ENCODE results near the gene LIPF.
"Not testable (repeated sequence)": the region's sequence is repeated elsewhere in the genome, so short reads cannot be mapped to it uniquely, and the experiment has no call there.

The LIPF gene, protein sequence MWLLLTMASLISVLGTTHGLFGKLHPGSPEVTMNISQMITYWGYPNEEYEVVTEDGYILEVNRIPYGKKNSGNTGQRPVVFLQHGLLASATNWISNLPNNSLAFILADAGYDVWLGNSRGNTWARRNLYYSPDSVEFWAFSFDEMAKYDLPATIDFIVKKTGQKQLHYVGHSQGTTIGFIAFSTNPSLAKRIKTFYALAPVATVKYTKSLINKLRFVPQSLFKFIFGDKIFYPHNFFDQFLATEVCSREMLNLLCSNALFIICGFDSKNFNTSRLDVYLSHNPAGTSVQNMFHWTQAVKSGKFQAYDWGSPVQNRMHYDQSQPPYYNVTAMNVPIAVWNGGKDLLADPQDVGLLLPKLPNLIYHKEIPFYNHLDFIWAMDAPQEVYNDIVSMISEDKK

DNA sequence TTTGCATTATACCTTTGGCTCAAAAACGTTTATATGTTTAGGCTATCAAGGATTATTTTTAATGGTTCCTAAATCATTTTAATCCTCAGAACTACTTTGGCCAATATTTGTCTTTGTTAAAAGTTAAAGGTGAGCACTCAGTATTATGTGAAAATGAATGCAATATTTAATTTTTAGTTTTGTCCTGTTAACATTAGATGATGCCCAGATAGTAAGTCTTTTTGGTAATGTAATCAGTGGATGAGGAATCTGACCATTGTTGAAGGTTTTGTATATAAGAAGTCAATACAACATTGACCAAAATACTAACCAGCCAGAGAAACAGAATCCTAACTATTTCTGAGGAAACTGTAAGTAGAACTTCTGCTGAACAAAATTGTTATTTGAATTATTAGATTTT, at the start of gene LIPF:
Gene LIPF, plus strand, starts transcription at position 301 of the 400 bp plus-strand sequence. CDS start 2,856 bp downstream, outside the sequence.
- in situ Hi-C loops (cut with MboI; ENCODE audit: low sequenced_read_pairs) = no loop called here

DNA sequence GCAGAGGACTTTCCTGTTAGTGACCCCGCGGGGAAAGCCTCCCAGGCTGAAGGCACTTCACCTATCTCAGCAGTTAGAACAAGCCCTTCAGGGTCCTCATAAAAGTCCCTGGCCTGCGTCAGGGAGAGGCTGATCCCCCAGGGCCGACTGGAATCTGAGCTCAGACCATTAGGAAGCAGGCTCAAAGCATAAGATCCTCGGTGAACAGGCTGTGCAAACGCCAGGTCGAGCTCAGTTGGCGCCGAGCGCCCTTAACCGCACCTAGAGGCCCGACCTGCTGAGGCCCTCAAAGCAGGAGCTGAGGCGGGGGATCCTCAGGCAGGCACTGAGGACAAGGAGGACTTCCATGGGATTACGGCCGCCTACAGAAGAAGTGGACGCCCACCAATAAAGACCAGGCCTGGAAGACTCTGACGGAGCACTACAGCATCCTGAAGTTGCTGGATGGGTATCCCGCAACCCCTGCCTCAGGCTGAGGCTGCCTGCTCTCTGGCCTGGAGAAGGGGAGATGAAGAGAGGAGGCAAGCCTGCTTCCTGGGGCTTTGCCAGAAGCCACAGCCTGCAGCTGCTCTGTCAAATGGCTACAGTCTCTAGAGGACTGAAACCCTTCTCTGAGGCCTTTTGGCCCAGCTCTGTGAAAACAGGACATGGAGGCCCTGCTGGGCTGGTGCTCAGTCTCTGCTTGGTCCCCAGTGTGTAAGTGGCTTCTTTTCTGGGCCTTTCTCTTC, 47.8 kb upstream of the LIPF start:
- in situ Hi-C loops (cut with MboI; ENCODE audit: low sequenced_read_pairs) = no loop called here

DNA sequence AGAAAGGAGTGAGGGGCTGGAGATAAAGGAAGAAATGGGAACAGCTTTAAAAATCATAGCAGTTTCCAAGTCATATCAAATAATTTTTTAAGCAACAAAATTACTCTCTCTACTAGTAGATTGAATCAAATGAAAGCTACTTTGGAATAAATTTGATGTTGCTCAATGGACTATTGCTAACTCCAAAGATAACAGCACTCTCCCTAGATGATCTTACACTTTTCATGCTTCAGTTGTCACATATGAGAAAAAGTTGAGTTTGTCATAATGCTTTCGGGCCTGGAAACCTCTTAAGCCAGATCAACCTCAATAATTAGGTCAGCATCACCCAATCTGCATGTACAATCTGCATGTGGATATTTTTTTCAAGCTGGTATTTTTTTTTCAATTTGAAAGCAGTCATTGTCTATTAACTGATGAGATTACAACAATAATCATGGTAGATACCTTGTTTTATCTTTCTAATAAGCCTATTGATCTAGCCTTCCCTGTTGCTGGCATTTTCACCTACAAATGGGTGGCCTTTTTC, 46.4 kb upstream of the LIPF start:
- in situ Hi-C loops (cut with MboI; ENCODE audit: low sequenced_read_pairs) = no loop called here

DNA sequence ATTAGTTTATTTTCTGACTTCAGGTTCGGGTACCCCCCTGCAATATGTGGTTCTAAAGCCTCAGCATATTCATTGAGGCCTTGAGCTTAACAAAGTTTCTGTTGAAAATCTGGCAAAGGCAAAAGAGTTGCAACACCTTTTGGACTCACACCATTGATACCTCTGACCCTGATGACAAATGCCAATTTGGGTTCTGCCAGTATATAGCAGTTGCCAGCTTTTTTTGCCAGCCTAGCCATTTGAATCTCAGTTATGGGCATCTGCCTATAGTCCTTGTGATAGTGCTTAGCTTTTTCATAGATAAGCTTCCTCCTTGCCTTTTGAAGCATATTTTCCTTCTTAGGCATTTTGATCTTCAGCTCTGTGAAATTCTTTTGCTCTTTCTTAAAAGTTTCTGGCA, 45.7 kb upstream of the LIPF start:
- in situ Hi-C loops (cut with MboI; ENCODE audit: low sequenced_read_pairs) = no loop called here

DNA sequence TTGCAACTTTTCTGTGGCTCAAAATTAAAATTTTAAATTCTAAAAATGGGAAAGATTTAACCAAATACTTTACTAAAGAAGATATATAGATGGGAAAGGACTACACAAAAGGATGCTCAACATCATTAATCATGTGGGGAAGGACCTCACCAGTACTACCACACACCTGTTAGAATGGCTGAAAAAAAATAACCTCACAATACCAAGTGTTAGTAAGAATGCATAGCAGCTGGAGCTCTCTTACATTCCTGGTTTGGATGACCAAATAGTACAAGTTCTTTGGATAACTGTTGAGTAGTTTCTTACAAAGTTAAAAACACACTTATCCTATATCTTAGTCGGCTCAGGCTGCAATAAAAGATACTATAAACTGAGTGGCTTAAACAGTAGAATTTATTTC, 43.8 kb upstream of the LIPF start:
- in situ Hi-C loops (cut with MboI; ENCODE audit: low sequenced_read_pairs) = no loop called here

DNA sequence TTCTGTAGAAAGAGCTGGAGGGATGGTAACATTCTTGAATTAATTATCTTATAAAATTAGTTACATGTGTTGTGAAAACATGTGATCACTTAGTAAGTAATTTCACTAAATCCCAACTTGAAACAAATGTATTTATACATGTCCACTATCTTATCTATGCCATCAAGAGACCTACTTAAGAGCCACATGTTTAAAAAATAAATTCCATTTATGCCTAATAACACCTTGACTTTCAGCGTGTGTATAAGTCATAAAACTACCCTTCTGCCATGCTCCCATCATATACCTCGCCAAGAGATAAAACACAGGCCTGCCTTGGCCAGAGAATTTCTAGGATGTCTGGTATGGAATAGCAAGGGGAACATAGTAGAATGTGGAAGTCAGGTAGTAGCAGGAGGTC, 40.4 kb upstream of the LIPF start:
- in situ Hi-C loops (cut with MboI; ENCODE audit: low sequenced_read_pairs) = no loop called here

DNA sequence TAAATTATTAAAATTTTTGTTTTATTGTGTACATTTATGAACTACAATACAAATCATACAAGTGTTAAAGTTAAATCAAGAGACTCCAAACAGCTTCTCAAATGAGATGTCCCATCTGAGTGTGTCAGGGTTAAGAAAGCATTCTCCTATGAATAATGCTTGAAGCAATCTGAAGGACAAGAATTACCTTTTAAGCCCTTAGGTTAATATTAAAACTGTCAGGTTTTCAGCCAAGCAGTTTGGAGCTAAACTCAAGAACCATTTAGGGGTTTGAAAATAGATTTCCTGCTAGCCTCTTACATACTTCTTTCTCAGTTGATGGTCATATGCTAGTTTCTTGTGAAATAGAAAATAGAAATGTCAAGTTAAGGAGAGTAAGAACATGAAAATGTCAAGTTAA, 39.4 kb upstream of the LIPF start:
- in situ Hi-C loops (cut with MboI; ENCODE audit: low sequenced_read_pairs) = no loop called here

DNA sequence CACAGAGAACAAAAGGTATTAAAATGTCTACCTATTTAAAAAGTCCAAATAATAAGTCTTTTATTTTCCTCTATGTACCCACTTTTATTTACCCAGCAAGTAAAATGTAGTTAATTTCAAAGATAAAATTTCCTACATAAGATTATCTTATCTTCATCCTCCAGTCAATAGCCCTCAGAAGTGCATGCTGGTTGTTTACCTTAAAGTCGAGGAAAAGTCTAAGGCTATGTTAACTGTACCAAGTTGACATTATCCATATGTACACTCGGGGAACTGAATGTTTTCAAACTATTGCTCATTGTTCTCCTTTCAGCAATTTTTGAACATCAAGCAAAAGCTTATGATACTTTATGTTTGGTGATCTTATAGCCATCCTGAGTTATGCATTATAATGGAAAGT, 24.1 kb upstream of the LIPF start:
- in situ Hi-C loops (cut with MboI; ENCODE audit: low sequenced_read_pairs) = no loop called here

DNA sequence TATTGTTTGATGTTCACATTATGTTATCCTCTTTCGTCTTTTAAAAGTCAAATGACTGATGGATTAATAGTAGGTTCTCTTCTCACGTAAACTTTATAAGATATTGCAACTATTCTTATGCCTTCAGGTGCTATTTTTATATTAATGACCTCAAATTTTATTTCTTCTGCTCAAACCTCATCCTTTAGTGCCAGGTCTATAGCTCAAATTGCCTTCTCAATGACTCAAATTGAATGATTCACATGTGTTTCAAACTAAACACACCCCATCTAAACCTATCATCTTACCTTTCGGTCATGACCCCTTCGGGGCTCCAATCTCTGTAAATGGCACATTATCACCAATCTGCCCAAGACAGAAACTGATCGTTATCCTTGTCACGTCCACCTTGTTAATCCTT, 22.0 kb upstream of the LIPF start:
- in situ Hi-C loops (cut with MboI; ENCODE audit: low sequenced_read_pairs) = no loop called here

DNA sequence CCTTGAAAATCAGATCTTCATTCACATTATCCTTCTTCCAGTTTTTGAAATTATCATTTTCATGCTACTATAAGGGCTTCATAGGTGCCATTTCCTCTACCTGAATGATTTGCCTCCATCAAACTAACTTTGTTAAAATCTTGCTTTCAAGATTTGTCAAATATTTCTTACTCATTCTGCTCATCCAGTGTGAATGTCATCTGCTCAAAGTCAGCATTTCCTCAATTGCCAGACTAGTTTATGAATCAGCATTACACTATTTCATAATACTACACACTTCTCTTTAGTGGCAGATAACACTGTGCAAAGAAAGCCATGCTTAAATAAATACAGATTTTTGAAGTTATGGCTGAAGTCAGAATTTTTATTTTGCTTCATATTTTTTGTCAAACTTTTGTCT, 21.3 kb upstream of the LIPF start:
- in situ Hi-C loops (cut with MboI; ENCODE audit: low sequenced_read_pairs) = no loop called here

DNA sequence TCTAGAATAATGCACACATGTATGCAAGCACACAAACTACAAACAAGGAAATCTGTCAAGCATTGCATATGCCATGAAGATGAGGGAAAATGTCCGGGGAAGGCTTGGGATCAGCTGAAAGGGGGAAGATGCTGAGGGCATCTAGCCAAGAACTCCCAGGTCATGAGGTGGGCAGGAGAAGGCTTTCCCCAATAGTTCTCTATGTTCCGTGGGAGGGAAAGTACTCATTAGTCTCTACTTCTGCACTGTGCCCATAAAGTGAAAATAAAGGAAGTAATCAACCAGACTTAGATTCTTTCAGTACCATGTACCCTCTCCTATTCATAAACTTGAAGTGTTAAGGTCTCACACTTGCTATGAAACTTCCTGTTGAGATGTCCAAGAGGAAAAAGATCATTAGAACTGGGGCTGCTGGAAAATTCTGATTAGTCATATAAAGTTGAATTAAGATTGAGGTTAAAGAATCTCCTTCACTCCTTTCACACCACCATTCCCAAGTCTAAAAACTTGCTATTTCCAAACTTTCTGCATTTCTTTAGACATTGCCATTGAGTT, 17.1 kb upstream of the LIPF start:
- in situ Hi-C loops (cut with MboI; ENCODE audit: low sequenced_read_pairs) = no loop called here

DNA sequence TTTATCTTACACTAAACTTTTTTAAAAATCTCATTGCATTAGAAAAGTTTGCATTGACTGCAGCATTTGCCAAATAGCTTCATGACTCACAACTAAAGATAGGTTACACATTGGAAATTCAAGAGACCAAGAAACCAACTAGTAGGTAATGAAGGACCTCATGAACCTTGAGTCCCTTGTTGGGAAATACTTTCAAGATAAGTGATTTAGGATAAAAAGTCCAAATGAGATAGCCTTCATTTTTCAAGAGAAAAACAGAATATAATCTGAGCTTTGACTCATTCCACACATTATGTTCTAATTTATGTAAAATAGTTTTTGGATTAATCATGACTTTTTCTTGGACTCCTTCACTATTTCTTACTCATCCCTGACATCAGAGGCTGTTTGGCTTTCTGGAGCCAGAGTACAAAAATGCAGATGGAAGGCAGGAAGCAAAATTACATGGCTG, 13.1 kb upstream of the LIPF start:
- in situ Hi-C loops (cut with MboI; ENCODE audit: low sequenced_read_pairs) = no loop called here

DNA sequence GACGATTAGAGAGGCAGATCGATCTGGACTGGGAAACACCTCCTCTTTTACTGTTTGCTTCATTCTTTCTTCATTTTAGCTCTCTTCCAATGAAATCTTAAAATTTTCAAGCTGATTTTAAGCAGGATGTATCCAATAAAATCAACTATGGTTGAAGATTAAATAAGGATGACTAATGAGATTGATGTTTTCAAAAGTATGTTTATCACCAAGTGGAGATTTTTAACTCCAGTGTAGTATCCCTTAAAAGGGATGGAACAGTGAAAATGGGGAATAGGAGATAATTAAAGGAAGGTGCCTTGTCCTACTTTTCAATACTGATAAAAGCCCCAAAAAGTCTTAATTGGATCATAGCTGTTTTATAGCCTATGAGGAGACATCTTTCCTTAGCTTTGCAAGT, 11.6 kb upstream of the LIPF start:
- in situ Hi-C loops (cut with MboI; ENCODE audit: low sequenced_read_pairs) = no loop called here

DNA sequence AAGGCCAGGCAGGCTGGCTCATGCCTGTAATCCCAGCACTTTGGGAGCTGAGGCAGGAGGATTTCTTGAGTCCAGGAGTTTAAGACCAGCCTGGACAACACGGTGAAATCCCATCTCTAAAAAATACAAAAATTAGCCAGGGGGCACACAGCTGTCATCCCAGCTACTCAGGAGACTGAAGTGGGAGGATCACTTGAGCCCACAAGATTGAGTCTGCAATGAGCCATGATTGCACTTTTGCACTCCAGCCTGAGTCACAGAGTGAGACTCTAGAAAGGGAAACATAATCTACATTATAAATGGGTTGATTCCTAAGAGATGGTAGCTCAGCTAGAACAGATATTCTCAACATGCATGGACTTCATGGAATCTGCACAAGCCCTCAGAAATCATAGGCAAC, 6.3 kb upstream of the LIPF start:
- in situ Hi-C loops (cut with MboI; ENCODE audit: low sequenced_read_pairs) = no loop called here

DNA sequence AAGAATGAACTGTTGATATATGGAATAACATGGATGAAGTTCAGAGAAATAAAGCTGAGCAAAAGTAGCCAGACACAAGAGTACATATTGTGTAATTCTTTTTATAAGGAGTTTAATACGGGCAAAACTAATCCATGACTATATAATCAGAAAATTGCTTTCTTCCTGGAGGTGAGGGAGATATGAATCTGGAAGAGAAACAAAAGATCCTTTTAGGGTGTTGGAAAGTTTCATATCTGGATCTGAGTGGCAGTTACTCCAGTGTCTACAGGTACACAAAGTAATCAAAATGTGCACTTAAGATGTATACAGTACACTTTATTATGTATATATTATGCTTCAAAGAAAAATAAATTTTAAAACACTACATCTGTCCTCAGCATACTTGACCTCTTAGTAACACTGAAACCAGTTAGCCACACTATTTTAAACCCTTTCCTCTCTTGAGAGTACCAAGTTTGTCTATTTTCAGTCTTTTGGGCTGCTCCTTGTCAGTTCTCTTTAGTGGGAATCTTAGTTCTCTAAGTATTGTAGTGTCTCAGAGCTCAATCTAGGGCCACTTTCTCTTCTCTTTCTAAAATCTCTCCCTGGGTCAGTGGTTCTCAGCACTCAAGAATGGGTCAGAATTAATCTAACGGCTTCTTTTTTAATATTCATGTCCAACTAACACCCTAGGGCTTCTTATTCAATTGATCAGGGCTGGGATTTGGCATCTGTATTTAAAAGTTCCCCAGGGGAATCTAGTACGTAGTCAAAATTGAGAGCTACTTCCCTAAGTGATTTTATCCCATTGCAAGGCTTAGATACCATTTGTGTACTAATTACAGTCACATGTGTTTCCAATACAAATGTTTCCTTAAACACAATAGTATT, 4.3 kb upstream of the LIPF start:
- in situ Hi-C loops (cut with MboI; ENCODE audit: low sequenced_read_pairs) = no loop called here

DNA sequence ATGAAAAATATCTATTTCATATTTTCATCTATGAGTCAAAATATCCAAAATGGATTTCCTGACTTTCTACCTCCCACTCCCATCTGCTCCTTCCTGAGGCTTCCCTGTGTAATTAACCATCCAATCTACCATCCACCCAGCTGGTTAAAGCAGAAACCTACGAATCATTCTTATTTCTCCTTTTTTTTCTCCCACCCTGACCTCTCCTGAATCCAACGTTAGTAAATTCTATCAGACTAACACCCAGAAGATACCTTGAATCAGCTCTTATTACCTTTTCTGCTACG, 3.7 kb upstream of the LIPF start:
- in situ Hi-C loops (cut with MboI; ENCODE audit: low sequenced_read_pairs) = no loop called here

DNA sequence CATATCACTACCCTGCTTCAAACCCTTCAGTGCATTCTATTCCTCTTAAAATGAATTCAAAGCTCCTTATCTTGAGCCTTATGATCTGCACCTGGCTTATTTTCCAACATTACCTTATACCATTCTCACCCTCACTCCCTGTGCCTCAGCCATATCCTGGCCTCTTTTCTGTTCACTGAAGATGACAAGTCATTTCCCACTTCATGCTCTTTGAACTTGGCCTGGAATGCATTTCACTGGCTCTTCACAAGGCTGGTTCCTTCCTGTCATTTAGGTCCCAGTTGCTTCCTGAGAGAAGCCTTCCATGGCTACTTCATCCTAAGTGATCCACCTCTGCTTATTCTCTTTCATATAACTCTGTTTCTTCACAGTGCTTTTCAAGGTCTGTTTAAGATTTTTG, 3.2 kb upstream of the LIPF start:
- in situ Hi-C loops (cut with MboI; ENCODE audit: low sequenced_read_pairs) = no loop called here

DNA sequence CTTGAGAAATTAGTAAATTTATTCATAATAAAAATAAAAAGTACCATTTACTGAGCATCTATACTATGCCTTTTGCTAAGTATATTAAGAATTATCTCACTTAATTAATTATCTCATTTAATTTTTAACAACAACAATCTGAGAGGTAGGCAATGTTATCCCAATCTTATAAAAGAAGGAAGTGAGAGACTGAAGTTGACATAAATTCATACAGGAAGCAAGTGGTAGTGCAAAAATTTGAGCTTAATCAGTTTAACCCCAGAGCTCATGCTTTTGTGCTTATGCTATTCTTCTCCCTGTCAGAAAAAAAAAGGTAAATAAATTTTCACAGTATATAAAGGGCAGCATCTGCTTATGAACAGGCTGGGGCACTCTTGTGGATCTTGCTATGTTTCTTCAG, 2.7 kb upstream of the LIPF start:
- in situ Hi-C loops (cut with MboI; ENCODE audit: low sequenced_read_pairs) = no loop called here

DNA sequence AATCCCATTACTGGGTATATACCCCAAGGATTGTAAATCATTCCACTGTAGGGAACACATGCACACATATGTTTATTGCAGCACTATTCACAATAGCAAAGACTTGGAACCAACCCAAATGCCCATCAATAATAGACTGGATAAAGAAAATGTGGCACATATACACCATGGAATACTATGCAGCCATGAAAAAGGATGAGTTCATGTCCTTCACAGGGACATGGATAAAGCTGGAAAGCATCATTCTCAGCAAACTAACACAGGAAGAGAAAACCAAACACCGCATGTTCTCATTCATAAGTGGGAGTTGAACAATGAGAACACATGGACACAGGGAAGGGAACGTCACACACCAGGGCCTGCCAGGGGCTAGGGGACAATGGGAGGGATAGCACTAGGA, 1.1 kb upstream of the LIPF start:
- in situ Hi-C loops (cut with MboI; ENCODE audit: low sequenced_read_pairs) = not testable (repeated sequence)

DNA sequence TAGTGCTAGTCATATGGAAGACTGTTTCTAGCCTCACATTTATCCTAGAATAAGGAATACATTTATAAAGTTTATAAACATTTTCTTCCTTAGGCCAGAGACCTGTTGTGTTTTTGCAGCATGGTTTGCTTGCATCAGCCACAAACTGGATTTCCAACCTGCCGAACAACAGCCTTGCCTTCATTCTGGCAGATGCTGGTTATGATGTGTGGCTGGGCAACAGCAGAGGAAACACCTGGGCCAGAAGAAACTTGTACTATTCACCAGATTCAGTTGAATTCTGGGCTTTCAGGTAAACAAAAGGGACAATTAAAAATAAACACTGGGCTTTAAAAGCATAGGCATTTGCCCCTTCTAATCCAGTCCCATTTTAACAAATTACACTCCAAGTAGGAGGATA, 4.2 kb downstream of the LIPF start:
- in situ Hi-C loops (cut with MboI; ENCODE audit: low sequenced_read_pairs) = no loop called here

DNA sequence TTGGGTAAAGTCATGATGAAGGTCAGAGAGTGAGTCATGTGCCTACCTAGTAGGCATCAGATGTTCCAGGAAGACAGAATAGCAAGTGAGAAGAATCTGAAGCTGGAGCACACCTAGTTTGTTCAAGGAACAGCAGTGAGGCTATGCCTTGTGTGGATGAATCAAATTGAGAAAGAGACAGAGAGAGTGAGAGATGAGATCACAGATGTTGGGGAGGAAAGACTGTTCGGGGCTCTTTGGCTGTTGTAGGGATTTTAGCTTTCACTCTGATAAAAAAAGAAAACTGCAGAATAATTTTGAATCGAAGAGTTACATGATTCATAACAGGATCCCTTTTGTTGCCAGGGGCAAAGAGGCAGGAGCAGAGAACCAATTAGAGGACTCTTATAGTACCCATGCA, 6.3 kb downstream of the LIPF start:
- in situ Hi-C loops (cut with MboI; ENCODE audit: low sequenced_read_pairs) = no loop called here

Data from HL-60/S4 treated with phorbol 12-myristate 13-acetate at 8.2 ng/mL for 4 days and 3 days (cell line).